Epithelial cell of prostate (primary cell): ENCODE measurements around the gene GCK.

Experiments
- DNase-seq: peaks from one replicate; pipeline ENCODE4 v3.0.0-alpha.2; 2011; ENCODE audit warnings: low read depth, low spot score
- H3K27ac ChIP-seq: fragments of 450-650 bp; 2 replicates; pipeline ENCODE4 v1.5.1; 2017; ENCODE audit warnings: mild to moderate bottlenecking

The GCK gene

DNA sequence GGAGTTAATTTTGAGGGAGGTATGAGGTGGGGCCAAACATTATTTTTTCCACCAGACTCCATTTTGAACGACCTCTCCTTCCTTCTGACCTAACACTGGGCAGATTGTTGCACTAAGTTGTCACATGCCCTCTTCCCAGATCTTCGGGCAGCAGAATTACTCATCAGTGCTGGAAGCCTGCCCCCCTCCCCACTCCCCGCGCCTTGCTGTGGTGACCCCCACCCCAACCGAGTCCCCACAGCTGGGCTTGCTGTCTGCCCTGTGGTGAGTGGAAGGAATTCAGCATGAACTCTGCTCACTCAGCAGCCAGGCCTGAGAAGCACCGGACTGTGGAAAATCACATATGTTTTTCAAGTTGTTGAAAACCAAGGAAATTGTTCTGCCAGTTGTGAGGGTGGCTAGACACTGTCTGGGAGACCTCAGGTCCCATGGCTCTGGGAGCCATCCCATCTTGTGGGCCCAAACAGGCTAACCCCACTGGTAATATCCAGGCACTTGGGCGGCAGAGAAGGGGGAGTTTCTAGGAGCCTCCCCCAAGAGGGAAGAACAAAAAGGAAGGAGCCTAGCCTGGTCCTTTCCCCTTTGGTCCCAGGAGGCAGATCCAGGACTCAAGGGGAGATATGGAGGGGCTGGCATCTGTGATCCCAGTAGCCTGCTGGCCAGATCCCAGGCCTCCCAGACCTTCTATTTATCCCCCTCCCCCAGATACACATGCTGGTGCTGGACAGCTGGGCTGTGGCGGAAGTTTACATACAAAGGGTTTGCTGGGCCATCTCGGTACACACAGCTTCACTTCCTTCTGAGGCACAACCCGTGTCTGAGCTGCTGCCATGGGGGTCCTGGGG is 88.6 kb downstream of the GCK start:
- no peak for DNase-seq
- H3K27ac ChIP-seq = no peak overlapping the region

DNA sequence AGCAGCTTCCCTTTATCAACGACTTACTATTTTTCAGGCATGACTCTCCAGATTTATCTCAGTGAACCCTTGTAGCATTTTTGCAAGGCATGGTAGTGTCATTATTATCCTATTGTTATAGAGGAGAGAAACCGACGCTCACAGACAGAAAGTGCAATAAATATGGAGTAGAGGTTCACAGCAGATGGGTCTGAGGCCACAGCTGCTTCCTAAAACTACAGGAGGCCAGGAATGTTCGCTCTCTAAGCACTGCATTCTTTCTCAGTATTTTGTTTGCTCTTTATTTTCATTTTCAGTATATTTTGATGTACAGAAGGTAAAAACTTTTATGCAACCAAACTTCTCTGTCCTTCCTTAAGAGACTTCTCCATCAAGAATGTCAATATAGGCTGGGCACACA is 89.6 kb downstream of the GCK start:
- DNase-seq = no peak
- H3K27ac ChIP-seq = no peak overlapping the region

DNA sequence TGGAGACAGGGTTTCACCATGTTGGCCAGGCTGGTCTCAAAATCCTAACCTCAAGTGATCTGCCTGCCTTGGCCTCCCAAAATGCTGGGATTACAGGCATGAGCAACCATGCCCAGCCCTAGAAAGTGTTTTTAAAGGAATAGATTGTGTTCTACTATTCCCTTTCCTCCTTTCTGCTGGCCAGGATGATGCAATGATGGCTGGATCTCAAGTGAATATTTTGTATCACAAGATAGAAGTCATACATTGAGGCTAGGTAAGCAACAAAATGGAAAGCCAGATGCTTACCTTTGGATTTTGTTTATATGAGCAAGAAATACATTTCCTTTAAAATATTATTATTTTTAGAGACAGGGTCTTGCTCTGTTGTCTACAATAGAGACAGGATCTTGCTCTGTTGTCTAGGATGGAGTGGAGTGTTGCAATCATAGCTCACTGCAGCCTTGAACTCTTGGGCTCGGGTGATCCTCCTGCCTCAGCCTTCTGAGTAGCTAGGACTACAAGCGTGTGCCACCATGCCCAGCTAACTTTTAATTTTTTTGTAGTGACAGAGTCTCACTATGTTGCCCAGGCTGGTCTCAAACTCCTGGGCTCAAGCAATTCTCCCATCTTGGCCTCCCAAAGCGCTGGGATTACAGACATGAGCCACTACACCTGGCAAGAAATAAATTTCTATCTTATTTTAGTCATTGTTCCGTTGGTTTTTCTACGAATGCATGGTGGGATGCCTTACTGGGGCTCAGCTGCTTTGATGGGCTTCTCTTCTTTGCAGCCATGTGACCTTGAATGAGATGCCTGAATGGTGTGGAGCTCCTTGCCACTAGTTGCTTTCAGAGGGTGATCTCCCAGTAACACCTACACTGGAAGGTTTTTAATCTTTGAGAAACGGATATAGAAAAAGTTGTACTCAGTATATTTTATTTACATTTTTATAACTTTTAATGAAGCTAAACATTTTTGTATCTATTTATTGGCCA is 90.9 kb downstream of the GCK start:
- no peak for DNase-seq
- H3K27ac ChIP-seq = no peak overlapping the region

DNA sequence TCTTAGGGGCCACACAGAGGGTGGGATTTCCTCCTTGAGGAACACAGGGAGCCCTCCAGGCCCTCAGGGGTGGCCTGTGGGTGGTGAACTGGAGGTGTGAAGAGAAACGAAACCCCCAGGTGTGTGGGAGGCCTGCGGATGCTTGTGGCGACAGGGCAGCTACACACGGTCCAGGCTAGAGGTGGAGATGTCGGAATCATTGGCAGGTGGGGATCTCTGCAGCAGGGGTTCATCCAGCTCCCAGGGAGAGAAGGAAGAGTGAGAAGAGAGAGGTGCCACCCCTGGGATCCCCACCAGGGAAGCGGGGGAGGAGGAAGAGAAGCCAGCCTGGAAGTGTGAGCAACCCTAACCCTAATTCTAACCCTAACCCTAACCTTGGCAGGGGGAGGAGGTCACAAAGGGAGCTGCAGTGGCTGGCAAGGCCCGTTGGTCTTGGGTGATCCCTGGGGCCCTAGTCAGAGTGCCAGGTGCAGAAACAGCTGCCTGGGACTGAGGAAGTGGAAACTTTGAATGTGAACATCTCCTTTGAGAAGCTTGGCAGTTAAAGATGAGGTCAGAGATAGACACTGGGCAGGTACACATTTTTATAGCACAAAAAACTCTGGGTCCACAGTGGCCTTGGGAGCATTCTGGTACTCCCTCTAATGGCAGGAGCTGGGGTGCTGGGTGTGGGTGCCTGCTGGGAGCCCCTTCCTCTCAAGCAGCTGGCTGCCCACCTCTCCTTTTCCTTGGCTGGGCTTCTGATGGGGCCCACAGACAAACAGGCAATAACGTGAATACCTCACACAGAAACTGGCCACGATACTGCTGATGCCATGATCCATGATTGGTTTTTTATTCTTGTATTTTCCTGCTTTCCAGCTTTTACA is 91.9 kb downstream of the GCK start:
- no peak for DNase-seq
- H3K27ac ChIP-seq = no peak overlapping the region

DNA sequence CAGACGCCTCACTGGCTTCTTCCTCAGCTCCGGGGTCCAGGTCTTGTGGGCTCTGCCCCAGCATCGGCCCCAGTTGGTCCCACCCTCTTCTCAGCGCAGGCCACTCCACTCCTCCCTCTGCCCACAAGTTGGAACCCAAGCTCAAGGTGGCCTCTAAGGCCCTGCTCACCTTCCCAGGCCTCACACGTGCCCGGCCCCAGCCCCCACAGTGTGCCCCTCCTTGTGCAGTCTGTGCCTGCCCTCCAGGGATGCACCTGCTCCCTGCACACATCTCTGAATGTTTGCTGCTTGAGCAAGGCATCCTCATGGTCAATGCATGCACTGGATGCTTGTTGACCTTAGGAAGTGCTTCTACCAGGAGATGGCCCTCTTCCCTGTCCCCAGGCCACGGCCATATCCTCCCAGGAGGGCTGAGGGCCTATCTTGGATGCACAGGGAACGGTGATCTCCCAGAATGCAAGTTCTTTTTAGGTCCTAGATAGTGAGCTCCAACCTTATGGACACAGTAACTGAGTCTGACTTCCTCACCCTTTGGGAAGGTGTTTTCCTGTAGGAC is 92.8 kb downstream of the GCK start:
- H3K27ac ChIP-seq = no peak overlapping the region

DNA sequence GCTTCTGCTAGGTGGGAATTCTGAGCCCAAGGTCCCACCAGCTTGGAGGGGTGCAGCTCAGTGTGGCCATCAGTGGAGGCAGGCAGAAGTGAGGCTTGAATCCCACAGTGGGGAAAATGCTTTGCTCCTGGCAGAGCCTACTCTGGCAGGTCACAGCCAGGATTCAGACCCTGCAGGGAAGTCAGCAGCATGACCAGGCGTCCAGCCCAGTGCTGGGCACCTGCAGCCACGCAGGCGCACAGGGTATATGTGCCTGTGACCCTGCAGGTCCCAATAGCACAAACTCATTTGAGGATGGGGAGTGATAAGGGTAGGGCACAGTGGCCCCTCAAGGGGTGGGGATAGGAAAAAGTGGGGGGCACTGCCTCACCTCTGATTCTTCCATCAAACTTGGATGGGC is 93.5 kb downstream of the GCK start:
- DNase-seq = no peak
- H3K27ac ChIP-seq = no peak overlapping the region

More for the DNA sequence above, 92.8 kb downstream of the GCK start:
- no peak for DNase-seq

DNA sequence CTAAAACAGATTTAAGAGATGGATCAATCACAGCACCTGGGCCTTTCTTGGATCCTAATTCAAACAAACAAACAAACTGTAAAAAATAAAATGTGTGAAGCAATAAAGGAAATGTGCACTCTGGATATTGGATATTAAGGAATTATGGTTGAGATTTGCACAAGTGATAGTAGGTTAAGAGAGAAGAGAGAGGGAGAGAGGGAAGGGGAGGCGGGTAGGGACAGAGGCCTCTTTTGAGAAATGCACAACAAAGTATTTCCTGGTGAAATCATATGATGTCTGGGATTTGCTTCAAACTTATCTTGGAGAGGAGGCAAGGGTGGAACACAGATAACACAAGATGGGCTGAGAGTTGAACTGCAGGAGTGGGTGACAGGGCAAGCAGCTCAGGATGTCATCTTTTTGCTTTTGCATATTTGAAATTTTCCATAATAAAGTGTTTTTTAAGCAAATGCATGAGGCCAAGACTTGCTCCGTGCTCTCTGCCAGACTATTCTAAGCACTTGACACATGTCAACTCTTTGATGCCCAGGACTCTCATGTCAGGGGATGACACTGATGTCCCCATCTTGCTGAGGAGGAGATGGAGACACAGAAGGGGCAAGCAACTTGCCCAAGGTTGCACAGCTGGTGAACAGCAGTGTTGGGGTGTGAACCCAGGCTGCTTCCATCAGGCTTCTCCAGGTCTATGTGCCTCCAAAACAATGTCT is 94.2 kb downstream of the GCK start:
- H3K27ac ChIP-seq = no peak overlapping the region
- no peak for DNase-seq

DNA sequence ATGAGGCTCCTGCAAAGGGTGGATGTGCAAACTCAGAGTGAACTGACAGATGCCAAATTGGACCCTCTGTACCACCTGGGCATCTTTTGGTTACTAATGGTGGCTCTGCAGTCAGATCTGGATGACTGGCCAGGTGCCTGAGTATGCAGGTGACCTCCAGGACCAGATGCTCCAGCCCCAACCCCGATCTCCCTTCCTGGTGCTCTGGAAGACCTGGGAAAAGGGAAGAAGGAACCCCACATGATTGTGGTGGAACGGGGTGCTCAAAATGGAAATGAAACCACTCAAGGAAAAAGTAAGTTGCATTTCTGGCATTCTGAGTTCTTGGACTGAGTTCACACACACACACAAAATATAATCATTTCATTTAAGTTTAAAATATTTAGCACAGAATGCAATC is 94.9 kb downstream of the GCK start:
- no peak overlapping the region for H3K27ac ChIP-seq
- DNase-seq = no peak
